HG03558 (cell line): ENCODE results near the gene FASN.

Source experiments
- ATAC-seq: cut with Tn5 transposase; IDR thresholded peaks from one replicate; pipeline ENCODE4 v1.9.1; 2021; ENCODE audit warnings: moderate number of reproducible peaks; ENCODE audit not compliant: unreplicated experiment; ENCODE audit errors: extremely low read depth

The FASN gene

DNA sequence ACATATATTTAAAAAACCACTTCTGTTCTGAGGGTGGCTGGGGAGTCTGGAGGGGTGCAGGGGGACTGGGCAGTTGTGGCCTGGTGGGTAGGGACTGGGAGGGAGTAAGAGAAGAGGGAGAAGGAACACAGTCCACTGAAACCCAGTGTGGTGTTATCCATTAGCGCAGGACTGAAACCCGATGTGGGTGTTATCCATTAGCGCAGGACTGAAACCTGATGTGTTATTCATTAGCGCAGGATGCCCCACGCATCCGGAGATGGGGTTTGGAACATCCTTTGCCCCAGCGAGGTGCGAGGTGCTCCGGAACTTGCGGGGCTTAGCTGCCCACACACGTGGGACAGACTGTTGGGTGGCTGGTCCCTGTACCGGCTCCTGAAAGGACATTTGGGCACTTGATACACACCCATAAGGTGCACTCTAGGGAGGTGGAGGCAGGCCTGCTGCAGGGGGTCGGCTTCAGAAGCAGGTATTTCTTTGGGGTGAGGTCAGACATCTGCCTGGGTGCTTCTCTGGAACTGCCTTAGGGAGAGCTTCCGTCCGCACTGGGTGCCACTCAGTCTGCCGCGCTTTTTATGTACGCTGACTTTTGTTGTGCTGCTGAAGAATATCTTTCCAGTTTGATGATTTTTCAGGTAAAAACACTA lies 20.3 kb upstream of the FASN start:
- ATAC-seq = no peak

DNA sequence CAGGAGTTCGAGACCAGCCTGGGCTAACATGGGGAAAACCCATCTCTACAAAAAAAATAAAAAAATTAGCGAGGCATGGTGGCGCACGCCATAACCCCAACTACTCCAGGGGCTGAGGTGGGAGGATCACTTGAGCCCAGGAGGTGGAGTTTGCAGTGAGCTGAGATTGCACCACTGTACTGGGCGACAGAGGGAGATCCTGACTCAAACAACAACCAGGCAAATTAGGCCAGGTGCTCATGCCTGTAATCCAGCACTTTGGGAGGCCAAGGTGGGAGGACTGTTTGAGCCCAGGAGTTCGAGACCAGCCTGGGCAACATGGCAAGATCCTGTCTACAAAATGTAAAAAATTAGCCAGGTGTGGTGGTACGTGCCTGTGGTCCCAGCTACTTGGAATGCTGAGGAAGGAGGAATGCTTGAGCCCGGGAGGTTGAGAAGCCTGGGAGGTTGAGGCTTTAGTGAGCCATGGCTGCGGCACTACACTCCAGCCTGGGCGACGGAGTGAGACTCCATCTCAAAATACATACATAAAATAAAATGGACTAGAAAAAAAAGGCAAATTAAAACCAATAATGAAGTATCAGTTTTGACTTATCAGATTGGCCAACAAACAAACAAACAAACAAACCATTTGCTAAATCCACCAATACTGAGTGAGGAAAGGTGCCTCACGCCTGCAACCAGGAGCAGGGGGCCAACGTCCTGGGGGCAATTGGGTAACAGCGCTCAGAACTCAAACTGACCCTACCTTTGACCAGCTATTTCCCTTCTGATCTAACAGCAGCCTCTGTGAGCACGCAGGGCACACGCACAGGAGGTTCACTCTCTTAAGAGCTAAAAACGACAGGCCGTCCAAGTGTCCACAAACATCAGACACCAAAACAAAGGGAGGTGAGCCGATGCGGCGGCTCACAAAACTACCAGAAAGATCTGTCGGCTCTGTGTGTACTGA lies 19.4 kb upstream of the FASN start:
- ATAC-seq = no peak

DNA sequence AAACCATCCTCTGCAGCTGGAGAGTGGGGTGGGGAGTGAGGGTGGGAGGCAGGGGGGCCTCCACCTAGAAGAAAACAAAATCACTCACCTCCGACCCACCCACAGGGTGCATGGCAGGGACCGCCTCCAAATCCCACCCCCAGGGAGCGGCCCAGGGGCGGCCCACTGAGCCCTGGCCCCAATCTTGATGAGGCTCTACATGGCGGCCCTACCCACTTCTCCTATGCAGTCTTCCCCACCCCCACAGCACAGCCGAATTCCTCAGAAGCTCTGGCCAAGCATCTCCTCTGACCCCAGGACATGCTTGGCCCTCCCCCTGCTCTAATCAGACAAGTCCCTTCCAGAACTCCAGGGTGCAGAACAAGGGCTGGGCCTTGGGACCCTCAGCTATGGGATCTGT lies 18.2 kb upstream of the FASN start:
- ATAC-seq = no peak

DNA sequence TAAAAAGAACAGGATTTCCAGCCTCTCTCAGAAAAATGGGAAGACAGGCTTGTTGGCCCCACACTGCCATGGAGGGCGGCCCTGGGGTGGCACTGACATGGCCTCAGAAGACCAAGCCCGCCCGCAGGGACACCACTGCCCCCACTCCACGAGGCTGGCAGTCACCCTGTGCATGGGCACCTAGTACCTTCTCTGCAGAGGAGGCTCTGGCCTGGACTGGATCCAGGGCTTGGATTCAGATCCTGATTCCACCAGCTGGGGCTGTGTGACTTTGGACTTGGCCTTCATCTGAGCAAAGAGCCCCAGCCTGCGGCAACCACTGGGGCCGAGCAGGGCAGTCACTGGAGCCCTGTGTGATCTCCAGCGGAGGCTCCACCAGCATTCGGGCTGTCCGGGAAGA lies 16.8 kb upstream of the FASN start:
- ATAC-seq = no peak

DNA sequence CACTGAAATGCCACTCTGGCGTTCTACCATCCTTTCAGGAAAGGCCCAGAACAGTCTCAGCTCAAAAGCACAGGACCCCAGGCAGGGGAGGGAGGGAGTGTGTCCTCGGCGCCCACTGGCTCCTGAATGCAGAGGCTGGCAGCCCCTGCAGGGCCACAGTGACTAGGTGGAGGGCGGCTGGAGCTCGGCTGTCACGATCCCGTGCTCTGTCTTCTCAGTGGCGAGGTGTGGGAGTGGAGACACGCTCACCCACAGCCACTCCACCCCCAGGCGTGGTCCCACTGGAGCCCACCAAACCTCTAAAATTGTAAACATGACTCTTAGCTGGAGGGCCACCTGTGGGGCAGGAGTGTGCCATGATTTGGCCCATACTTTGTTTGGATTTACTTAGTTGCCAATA lies 16.4 kb upstream of the FASN start:
- ATAC-seq = no peak

DNA sequence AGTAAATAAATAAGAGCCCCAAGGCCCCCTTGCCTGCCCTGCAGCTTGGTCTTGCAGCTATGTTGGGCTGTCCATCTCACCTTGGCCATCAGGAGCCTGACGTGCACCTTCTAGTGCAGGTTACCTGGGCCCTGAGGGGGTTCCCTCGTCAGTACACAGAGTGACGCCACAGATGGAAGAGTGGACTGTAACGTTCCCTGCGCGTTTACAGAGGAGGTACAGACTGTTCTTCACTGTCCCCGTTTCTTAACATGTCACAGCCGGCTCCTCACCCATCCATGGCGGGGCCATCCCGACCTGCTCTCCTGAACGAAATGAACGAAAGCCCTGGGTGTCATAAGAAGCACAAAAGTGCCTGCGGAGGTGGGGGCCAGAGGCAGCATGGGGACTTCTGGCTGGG lies 15.9 kb upstream of the FASN start:
- no peak for ATAC-seq

DNA sequence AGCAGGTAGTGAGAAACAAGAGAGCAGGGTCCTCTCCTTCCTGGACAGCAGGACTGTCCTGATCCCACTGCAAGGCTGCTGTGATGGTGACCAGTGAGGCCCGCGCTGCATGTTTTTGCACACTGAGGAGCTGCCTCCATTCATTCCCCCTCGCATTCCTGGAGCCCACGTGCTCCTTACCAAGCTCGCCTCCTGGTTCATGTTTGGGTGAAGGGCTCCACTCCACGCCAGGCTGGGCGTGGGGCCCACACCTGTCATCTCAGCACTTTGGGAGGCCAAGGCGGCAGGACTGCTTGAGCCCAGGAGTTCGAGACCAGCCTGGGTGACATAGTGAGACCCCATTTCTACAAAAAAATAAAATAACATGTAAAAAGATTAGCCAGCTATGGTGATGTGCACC lies 15.4 kb upstream of the FASN start:
- no peak for ATAC-seq

DNA sequence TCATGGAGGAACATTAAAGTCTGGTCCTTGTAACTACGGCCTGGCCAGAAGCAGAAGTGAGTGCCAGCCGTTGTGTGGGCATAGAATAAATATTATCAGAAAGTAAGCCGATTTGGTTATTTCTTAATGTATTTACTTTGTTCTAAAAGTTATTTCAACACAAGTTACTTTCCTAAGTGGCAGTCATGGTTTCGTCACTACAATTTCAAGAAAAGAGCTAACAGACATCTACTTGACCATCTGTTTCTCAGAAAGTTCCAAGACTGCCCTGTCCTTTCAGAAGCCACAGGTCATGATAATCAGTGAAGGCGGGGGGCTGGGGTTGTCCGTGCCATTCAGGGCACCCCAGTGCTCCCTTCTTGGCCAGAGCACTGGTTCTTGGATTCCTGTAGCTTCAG lies 14.9 kb upstream of the FASN start:
- no peak for ATAC-seq

DNA sequence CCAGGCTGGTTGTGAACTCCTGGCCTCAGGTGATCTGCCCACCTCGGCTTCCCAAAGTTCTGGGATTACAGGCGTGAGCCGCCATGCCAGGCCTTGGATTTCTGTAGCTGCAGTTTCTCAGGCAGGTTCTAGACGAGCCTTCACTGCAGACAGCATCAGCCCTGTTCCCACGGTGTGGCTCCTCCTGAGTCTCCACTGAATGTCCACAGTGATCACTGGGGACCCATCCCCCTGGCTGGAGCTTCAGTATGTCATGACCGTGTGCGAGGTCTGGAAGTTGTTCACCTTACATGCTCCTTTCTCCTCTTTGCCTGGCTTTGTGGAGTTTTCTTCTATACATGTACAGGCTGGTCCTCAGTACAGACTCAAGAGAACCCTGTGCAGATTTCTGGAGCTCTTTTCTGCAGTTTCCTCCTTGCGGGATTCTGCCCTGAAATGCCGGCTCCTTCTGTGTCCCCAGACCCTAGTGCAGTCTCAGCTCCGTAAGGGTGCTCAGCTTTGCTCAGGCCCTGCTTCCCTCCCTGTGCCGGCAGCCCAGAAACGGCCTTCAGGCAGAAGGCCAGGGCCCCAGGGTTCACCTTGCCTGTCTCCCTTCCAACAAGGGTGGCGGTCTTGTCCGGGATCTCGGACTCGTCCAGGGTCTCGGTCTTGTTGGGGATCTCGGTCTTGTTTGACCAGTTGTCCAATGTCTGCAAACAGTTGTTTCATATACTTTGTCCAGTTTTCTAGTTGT lies 14.3 kb upstream of the FASN start:
- ATAC-seq = no peak

DNA sequence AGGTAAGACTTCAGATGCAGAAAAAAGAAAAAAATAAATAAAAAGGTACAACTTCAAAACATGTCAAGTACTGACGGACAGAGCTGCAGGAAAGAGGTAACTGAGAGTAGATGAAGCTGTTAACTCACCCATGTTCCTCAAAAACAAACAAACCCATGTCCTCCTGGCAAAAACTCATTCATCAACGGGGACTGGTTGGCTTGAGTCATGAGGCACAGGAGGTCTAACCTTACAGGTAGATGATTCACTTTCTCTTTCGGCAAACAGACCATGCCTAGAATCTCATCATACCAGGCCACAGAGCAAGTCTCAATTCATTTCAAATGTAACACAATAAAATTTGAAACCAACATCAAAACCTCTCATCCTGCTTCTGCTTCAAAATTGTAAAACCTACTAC lies 12.3 kb upstream of the FASN start:
- ATAC-seq = no peak

DNA sequence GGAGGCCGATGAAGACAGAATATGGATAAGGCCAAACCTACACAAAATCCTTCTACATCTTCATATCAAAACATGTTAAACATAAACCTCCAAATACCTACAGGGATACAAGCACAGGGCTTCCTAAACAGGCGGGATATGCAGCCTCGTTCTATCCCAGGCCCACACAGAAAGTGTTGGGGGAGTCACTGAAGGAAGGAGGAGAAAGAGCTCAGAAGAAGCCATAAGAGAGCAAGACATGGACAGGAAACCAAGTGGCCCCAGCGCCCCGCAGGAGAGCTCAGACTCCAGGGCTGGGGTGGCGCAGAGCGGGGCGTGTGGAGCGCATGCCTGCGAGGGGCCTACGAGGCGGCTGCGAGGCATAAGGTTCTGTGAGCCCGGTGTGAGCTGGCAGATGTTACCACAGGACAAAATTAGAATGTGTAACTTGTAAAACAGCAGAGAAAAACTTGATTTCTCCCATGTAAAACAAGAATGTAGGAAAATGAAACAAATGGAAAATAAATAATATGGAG lies 11.0 kb upstream of the FASN start:
- ATAC-seq = no peak

DNA sequence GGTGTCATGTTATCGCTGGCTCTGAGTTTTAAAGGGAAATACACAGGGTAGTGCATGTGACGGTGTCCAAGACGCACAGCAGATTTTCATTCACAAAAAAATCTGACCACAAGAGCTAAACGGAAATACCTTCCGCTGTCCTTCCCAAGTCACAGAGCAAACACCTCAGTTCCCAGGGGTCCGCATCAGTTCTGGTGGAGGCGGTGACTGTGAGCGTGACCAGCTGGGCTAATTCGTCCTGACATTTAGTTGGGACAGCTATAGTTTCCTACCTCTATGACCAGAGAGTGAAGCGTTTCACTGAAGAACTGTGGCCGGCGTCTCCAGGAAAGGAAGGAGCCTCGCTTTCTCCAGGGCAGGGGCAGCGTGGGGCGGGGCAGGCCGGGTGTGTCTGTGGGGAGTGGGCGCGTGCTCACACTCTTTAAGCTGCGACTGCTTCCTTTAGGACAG lies 10.5 kb upstream of the FASN start:
- no peak for ATAC-seq

DNA sequence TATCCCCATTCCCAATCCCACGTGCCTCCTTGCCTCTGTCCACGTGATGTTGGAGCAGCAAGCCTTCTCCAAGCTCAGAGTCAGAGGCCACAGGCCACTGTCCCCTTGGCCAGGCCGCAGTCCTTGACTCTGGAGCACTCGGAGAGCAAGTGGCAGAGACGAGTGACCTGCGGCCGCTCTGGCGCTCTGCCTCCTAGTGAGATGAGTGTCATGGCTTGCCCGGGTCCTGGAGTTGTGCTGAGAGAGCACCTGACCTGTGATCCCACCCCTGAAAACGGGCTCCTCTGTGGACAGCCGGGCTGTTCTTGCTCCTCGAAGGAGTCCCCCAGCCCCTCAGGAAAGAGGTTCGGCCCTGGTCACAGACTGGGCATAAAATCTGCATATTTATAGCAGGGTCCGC lies 10.0 kb upstream of the FASN start:
- no peak for ATAC-seq

DNA sequence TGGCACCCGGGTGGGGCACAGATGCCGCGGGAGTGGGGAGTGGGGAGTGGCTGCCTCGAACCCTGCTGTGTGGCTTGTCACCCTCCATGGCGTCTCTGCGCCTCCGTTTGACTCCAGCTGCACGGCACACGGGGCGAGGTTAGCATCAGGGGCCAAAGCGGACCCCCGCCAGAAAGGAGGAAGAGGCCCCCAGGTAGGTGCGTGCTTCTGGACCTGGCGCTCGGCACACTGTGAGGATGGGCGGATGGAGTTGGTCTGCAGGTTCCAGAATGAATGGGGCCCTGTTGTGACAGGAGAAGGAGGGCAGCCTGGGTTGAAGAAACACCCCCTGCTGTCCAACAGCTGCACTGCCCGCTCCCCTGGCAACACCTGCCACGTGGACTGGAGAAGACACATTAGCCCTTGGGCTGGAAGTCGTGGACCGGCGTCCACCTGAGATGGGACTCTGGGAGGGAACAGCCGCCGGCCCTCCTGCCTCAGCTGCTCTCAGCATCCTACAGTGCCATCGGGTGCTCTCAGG lies 9.4 kb upstream of the FASN start:
- ATAC-seq = no peak

DNA sequence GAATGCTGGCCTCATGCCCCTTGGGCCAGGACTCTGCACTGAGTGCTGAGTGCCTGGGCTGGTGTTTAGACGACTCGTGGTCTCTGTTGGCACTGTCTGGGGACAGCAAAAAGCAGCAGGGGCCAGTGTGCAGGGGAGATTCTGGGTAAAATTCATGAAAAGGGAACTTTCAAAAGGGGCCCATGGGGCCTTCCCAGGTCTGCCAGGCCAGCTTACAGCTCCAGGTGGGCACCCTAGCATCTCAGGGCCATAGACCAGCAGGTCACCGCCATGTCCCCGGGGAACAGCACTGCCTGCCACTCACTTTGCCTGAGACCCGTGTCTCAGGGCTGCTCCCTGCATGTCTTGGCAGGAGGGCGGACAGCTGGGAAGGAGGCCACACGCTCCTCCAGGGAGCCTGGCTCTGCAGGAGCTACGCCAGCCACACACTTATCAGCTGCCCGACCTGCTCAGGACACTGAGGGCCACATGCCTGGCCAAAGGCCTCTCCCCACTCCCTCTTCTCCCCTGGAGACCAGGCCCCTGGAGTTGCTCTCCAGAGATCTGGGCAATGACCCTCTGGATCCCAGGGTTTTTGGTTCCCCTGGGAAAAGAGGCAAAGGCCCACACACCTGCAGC lies 8.8 kb upstream of the FASN start:
- ATAC-seq = no peak

DNA sequence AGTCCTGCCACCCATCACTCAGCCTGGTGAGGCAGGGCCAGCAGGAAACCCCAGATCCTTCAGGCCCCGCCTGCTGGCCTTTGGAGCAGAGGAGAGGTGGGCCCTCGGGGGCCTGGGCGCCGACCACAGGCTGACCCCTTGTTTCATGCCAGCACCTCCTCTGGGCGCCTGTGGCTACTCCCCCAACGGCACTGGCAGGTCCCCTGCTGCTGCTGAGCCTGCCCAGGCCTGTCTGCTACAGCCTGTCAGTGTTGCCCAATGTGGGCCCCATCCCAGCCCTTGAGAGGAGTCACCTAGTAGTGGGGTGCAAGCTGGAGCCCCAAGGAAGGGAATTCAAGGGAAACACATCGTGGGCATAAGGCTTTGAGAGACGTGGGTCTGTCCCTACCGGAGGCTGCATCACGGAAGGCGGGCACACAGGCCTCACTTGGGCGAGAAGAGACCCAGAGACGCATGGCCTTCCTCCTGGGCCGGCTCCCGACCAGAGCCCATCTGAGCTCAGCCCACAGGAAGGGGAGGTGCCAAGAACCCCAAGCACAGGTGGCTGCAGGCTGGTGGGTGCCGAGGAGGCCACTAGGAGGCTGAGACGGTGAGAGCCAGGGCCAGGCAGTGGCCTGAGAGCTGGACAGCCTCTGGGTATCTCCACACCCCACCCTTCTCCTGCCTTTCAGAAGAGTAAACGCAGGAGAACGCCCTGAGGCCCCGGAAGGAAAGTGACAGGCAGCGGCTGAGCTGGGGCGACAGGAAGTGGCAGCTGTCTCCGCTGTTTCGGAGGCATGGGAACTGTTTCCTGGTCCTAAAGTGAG lies 8.0 kb upstream of the FASN start:
- peak; percentile 55 for ATAC-seq

DNA sequence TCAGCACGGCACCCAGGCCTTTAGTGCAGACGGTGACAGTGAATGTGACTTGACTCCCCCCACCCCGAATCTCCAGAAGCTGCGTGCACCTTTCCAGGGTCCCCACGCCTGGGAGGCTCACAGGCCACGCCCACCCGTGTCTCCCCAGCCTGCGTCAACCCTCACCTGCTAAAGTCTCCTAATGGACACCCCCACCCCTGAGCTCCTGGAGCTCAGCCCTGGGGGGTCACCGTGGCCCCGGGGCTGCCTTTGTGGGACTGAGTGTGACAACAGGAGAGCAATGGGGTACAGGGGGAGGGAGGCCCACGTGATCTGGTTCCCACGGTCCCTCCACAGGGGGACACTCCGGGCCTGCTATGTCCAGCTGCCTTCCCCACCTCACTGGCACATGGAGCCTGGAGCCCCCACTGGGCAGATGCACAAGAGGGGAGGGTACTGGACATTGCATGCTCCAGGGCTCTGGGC lies 7.4 kb upstream of the FASN start:
- ATAC-seq = no peak

DNA sequence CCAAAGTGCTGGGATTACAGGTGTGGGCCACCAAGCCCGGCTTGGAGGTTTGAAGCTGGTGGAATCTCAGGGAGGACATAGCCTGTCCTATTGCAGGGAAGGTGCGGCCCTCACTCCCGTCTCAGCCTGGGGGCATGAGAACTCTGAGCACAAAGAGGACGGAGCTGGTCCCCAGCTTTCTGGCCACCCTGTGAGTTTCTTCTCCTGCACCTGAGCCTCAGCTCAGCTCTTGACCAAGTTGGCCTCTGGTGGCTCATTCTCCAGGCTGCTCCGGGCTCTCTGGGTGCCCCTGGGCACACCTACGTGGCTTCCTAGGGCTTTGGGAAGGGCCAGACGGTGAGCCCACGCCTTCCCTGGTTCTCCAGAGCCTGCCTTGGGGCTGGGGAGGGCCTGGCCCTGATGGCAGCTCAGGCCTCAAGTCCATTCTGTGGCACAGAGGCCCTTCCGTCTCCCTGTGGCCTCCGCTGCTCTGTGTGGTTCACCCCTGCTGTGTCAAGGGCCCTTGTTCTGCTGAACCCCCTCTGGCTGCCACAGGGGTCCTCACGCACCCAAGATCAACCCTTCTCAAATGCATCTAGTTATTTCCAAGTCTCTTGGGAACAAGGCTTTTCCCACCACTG lies 6.9 kb upstream of the FASN start:
- ATAC-seq = no peak
